ENCODE data around the gene RNF152.

The RNF152 gene

DNA sequence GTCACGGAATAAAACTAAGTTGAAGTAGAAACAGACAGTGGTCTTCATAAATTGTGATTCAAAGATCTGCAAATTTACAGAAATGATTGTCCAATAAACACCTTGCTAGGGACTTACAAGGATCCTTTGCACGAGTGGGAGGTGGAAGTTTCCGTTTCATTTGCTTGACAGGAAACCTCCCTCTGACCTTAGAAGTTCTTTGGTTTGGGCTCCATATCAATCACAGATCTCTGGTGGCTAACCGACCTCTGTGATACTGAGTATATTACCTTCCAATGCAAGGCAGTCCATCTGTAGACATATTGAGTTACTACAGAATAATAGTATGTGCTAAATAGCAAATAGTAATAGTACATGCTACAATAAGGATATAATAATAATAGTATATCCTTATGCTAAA, 33.7 kb upstream of the RNF152 start:
- TF ChIP-seq CTCF (IDR thresholded peaks at IDR 0.05; ENCODE audit: insufficient read depth, low read depth, low read length, missing control alignments) = no peak
- no peak overlapping the region for H3K4me3 ChIP-seq (ENCODE audit: low read depth, low read length)
- DNase-seq (ENCODE audit: low read depth) = peak; percentile 13

DNA sequence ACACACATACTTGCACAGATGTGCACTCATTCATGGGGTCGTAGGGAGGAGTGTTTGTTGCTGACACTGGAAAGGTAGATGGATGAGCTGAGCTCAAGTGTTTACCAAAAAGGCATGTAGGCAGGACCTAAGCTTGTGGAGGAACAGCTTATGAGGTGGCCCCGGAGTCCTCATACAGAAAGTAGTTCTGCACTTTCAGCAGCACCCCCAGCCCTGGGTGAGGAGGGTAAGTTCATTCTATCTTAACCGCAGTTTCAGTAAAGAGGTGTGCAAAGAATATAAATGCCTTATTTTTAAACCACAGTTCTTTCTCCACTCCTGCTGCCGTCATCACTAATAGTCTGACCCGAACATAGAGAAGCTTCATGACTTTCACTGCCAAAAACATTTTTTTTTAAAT, 31.7 kb upstream of the RNF152 start:
- DNase-seq (ENCODE audit: low read depth) = no peak
- H3K4me3 ChIP-seq (ENCODE audit: low read depth, low read length) = no peak overlapping the region
- TF ChIP-seq CTCF (IDR thresholded peaks at IDR 0.05; ENCODE audit: insufficient read depth, low read depth, low read length, missing control alignments) = no peak

DNA sequence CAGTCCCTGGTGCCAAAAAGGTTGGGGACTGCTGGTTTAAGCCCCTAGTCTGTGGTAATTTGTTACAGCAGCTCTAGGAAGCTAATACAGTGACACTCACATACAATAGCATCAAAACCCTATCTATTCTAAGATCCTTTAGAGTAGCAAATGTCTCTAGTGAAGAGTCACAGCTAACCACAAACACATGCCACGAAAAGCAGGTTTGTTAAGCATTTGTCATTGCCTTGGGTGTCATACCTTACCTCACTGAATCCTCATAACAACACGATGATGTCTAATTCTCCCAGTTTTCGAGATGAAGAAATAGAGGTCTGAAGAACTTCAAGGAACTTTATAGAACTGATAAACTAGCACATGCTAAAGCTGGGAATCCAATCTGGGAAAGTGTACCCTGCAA, 29.6 kb upstream of the RNF152 start:
- no peak overlapping the region for H3K4me3 ChIP-seq (ENCODE audit: low read depth, low read length)
- TF ChIP-seq CTCF (IDR thresholded peaks at IDR 0.05; ENCODE audit: insufficient read depth, low read depth, low read length, missing control alignments) = no peak
- no peak for DNase-seq (ENCODE audit: low read depth)

DNA sequence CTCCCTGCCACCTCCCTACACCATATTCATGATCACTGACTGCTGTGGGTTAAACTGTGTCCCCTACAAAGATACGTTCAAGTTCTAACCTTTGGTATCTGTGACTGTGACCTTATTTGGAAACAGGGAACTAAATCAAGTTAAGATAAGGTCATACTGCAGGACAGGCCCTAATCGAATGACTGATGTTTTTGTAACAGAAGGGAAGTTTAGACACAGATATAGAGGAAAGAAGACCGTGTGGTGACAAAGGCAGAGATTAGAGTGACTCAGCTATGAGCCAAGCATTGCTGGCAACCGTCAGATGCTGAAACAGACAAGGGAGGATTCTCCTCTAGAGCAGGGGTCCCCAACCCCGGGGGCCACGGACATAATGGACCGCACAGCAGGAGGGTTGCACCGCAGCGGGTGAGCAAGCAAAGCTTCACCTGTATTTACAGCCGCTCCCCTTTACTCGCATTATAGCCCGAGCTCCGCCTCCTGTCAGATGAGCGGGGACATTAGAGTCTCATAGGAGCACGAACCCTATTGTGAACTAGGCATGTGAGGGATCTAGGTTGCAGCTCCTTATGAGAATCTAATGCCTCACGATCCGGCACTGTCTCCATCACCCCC, 28.9 kb upstream of the RNF152 start:
- no peak overlapping the region for H3K4me3 ChIP-seq (ENCODE audit: low read depth, low read length)
- TF ChIP-seq CTCF (IDR thresholded peaks at IDR 0.05; ENCODE audit: insufficient read depth, low read depth, low read length, missing control alignments) = no peak
- no peak for DNase-seq (ENCODE audit: low read depth)

GRCh38 chr18:61917818-61918217, 25.0 kb upstream of the RNF152 start:
- no peak overlapping the region for H3K4me3 ChIP-seq (ENCODE audit: low read depth, low read length)
- no peak for TF ChIP-seq CTCF (IDR thresholded peaks at IDR 0.05; ENCODE audit: insufficient read depth, low read depth, low read length, missing control alignments)
- DNase-seq (ENCODE audit: low read depth) = no peak

DNA sequence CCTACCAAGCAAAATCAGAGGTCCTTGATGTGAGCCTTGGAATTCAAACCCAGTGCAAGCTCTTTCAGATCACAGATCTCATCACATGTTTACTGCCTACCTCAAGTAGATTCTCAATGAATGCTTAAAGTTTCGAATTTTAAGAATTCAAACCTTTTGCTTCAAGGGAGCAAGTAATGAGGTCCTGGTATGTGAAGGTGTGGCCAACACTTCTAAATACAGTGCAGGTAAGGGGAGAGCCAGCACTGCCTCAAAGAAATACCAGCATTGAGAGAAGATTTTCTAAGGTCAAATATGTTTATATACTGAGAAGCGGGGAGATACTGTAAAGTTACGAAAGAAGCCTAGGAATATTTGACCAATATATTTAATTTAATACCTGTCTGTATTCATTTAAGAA, 19.7 kb upstream of the RNF152 start:
- no peak for DNase-seq (ENCODE audit: low read depth)
- H3K4me3 ChIP-seq (ENCODE audit: low read depth, low read length) = no peak overlapping the region
- TF ChIP-seq CTCF (IDR thresholded peaks at IDR 0.05; ENCODE audit: insufficient read depth, low read depth, low read length, missing control alignments) = no peak

DNA sequence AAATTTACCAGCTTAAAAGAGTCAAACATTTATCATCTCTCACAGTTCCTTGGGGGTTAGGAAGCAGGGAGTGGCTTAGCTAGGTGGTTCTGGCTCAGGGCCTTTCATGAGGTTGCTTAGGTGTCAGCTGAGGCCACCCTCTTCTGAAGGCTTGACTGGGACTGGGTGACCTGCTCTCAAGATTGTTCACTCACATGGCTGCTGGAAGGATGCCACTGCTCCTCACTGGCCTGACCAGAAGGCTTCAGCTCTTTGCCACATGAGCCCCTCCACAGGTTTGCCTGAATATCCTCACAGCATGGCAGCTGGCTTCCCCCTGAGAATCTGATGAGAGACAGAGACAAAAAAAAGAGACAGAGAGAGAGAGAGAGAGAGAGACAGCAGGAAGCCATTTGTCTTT, 17.3 kb upstream of the RNF152 start:
- TF ChIP-seq CTCF (IDR thresholded peaks at IDR 0.05; ENCODE audit: insufficient read depth, low read depth, low read length, missing control alignments) = no peak

More for the DNA sequence above, 17.3 kb upstream of the RNF152 start:
- no peak overlapping the region for H3K4me3 ChIP-seq (ENCODE audit: low read depth, low read length)
- DNase-seq (ENCODE audit: low read depth) = no peak
